ENCODE measurements around the gene AKR7A2.

GRCh38 chr1:19283891-19284290 is 28.1 kb downstream of the AKR7A2 start:
- no peak for TF ChIP-seq TAF1 (IDR thresholded peaks at IDR 0.05; ENCODE audit: borderline replicate concordance, insufficient read depth, low read length)
- TF ChIP-seq POLR2AphosphoS5 (IDR thresholded peaks at IDR 0.05; ENCODE audit: low read depth, low read length): no peak
- TF ChIP-seq REST (IDR thresholded peaks at IDR 0.05; ENCODE audit: insufficient read depth in 1 of 2, low read depth in 2 of 2, low read length in 2 of 2): no peak
- TF ChIP-seq SIN3A (IDR thresholded peaks at IDR 0.05; ENCODE audit: borderline replicate concordance, insufficient read depth, low read length): no peak
